ENCODE results near the gene RSU1.

GRCh38 chr10:16675334-16675733 is 141.9 kb downstream of the RSU1 start:
- TF ChIP-seq CTCF (conservative IDR thresholded peaks at IDR 0.05) (no peak), ZFX (IDR thresholded peaks at IDR 0.05) (no peak)

Measured in C4-2B (cell line).